Cardiac ventricle fibroblast (primary cell): ENCODE results near the gene GYS1. TPM values are rescaled to one million over a fixed set of nuclear protein-coding genes. Genes with fewer than 3 reads are reported as not detected.

ENCODE experiments used
- total RNA-seq: library from RNA; depleted of rRNA; stranded (reverse); fragments of >200 nt; gene quantifications from 2 replicates; pipeline ENCODE4 v1.2.3, GENCODE V29; 2015

Gene GYS1
- 67.8 and 76.5 TPM in 2 replicates for total RNA-seq

DNA sequence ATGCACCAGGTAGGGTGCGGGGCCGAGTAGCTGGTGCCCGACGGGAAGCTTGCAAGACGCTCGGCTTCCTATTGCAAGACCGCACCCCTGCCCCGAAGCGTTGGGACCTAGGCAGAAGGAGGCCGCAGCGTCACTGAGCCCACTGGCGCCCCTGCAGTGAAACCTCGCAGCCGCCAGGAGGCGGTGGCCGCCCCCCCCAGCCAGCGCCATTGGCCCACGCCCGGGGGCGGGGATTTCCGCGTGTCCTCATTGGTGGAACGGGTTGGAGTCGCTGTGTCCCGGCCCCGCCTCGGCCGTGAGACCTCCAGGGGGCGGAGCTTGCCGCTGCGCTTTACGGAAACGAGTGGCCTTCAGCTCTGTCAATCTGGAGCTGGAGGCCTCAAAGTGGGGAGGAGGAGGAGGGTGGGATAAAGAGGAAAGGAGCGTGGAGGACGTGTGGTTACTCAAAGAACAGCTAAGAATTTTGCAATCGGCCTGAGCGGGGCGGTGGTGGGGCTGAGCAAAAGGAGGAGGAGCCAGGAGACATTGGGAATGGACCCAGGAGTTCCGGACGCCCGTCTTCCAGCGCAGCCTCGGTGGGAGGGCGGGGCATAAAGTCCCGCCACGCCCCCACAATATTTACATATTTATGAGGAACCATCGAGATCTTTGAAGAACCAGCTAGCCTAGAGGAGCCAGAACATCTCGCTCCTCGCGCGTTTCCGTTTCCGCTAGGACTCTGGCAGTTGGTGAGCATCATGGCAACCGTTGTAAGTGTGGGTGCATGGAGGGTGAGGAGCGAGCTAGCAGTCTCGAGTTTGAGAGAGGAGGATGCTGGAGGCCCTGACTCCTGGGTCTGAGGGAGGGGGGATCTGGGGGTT lies at the start of gene GYS1, which contains the start of gene RUVBL2:
GYS1 (minus strand) TSS at position 135 of the 860 bp plus-strand sequence. CDS start 197 bp downstream, outside the sequence.
RUVBL2 (plus strand) TSS at position 713 of the 860 bp plus-strand sequence; CDS start at position 738, 25 bp downstream.

GRCh38 chr19:49036815-49037214 lies 43.7 kb upstream of the GYS1 start, which contains the start of gene CGB1:
Gene CGB1 (minus strand): TSS chr19:49036895. CDS start chr19:49036711, 184 bp downstream.

GRCh38 chr19:49031642-49032301 lies 38.7 kb upstream of the GYS1 start, which contains the start of gene CGB2:
Gene CGB2 (plus strand): TSS chr19:49031890. CDS start chr19:49032096, 206 bp downstream.

GRCh38 chr19:49024233-49024632 lies 31.1 kb upstream of the GYS1 start, which contains the start of gene CGB3:
Gene CGB3 (minus strand): TSS chr19:49024333. CDS start chr19:49023971, 362 bp downstream.

DNA sequence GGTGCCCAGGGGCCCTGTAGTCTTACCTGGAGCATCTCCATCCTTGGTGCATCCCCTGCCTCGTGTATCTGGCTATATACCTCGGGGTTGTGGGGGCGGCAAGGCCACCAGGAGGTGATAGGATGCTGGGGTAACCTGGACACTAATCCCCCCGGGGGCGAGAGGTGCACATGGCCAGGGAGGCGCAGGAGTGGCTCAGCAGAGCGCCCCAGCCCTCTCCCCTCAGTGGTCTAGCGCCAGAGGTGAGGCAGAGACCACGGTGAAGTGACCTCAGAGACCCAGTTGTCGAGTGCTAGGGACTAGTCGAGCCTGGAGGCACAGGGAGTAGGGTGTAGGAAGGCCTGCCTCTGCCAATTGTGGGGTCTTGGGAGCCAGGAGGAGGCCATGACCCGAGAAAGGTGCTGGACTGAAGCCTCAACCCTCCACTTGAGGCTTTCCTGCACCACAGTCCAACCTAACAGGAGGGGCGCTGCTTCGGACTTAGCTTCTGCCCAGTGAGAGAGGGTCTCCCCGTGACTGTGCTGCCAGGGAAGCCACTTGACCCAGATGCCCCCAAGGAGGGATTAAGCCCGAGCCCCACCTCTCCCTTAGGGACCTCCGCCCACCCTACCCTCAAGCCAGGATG lies 24.0 kb upstream of the GYS1 start, which contains the start of gene LHB:
LHB (minus strand) TSS at position 51 of the 625 bp plus-strand sequence; CDS start at position 41, 10 bp downstream.

DNA sequence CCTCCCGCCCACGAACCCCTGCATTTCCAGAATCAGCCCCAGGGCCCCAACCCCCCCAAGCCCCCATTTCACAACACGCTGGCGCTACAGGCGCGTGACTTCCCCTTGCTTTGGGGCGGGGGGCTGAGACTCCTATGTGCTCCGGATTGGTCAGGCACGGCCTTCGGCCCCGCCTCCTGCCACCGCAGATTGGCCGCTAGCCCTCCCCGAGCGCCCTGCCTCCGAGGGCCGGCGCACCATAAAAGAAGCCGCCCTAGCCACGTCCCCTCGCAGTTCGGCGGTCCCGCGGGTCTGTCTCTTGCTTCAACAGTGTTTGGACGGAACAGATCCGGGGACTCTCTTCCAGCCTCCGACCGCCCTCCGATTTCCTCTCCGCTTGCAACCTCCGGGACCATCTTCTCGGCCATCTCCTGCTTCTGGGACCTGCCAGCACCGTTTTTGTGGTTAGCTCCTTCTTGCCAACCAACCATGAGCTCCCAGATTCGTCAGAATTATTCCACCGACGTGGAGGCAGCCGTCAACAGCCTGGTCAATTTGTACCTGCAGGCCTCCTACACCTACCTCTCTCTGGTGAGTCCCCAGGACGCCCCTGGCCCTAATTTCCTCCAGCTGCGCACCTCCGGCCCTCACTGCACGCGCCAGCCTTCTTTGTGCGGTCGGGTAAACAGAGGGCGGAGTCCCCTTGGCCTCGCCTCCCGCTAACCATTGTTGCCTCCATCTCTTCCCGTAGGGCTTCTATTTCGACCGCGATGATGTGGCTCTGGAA lies 27.9 kb downstream of the GYS1 start, which contains the start of gene FTL:
FTL (plus strand) TSS at position 270 of the 766 bp plus-strand sequence; CDS start at position 469, 199 bp downstream.

GRCh38 chr19:48954595-48955307 lies 38.4 kb downstream of the GYS1 start, which contains the start of gene BAX:
Gene BAX (plus strand): TSS chr19:48954875. CDS start chr19:48954929, 54 bp downstream.

GRCh38 chr19:48933382-48933932 lies 59.7 kb downstream of the GYS1 start, which contains the start of gene DHDH:
Gene DHDH (plus strand): TSS chr19:48933699. CDS start chr19:48933722, 23 bp downstream.

Other genes starting within 250 kb of the GYS1 start
- not detected in 2 replicates for gene IZUMO1, start 246.4 kb downstream of the GYS1 start, total RNA-seq
- 0.06 and 0.29 TPM in 2 replicates for gene FUT1, start 240.7 kb downstream of the GYS1 start, total RNA-seq
- not detected in 2 replicates for gene FGF21, start 237.8 kb downstream of the GYS1 start, total RNA-seq
- 25.1 and 30.3 TPM in 2 replicates for gene BCAT2, start 182.3 kb downstream of the GYS1 start, total RNA-seq
- 3.0 TPM in 1 of 2 replicates, not detected in the other for gene HSD17B14, start 156.8 kb downstream of the GYS1 start, total RNA-seq
- gene PLEKHA4, start 124.7 kb downstream of the GYS1 start, total RNA-seq, result 47.2 and 48.1 TPM in 2 replicates
- gene PPP1R15A, start 120.9 kb downstream of the GYS1 start, total RNA-seq, result 28.2 and 33.1 TPM in 2 replicates
- gene TULP2, start 94.6 kb downstream of the GYS1 start, total RNA-seq, result not detected in 2 replicates
- 544 and 558 TPM in 2 replicates for gene NUCB1, start 93.0 kb downstream of the GYS1 start, total RNA-seq
- not detected in 2 replicates for gene DHDH, start 59.6 kb downstream of the GYS1 start, total RNA-seq
- 78.0 and 87.6 TPM in 2 replicates for gene BAX, start 38.4 kb downstream of the GYS1 start, total RNA-seq
- 7,879 and 9,183 TPM in 2 replicates for gene FTL, start 28.0 kb downstream of the GYS1 start, total RNA-seq
- gene RUVBL2, start 578 bp upstream of the GYS1 start, total RNA-seq, result 90.5 and 99.1 TPM in 2 replicates
- not detected in 2 replicates for gene LHB, start 23.8 kb upstream of the GYS1 start, total RNA-seq
- gene CGB3, start 31.0 kb upstream of the GYS1 start, total RNA-seq, result not detected in 2 replicates
- not detected in 2 replicates for gene CGB2, start 38.6 kb upstream of the GYS1 start, total RNA-seq
- gene CGB1, start 43.6 kb upstream of the GYS1 start, total RNA-seq, result not detected in 2 replicates
- gene CGB5, start 50.5 kb upstream of the GYS1 start, total RNA-seq, result not detected in 2 replicates
- not detected in 2 replicates for gene CGB8, start 55.8 kb upstream of the GYS1 start, total RNA-seq
- not detected in 2 replicates for gene CGB7, start 64.4 kb upstream of the GYS1 start, total RNA-seq
- not detected in 2 replicates for gene NTF4, start 71.5 kb upstream of the GYS1 start, total RNA-seq
- gene KCNA7, start 79.4 kb upstream of the GYS1 start, total RNA-seq, result not detected in 2 replicates
- 107 and 131 TPM in 2 replicates for gene SNRNP70, start 92.1 kb upstream of the GYS1 start, total RNA-seq
- 5.1 and 7.6 TPM in 2 replicates for gene LIN7B, start 121.1 kb upstream of the GYS1 start, total RNA-seq
- 0.25 and 2.7 TPM in 2 replicates for gene C19orf73, start 125.8 kb upstream of the GYS1 start, total RNA-seq
- gene PPFIA3, start 126.2 kb upstream of the GYS1 start, total RNA-seq, result 1.9 and 3.9 TPM in 2 replicates
- not detected in 2 replicates for gene HRC, start 162.1 kb upstream of the GYS1 start, total RNA-seq
- gene TRPM4, start 164.5 kb upstream of the GYS1 start, total RNA-seq, result 11.8 and 14.5 TPM in 2 replicates